Medulla oblongata (tissue), 1 donor: ENCODE results near the gene GNPDA1.

Source experiments
- DNase-seq: peaks from one replicate; pipeline ENCODE4 v3.0.0-alpha.2; 2015; ENCODE audit errors: extremely low spot score

Gene GNPDA1

GRCh38 chr5:141994511-141995136, 18.2 kb downstream of the GNPDA1 start:
- DNase-seq: no peak

GRCh38 chr5:141992349-141992963, 20.4 kb downstream of the GNPDA1 start:
- DNase-seq: peak; percentile 86

- no peak for DNase-seq
These were observed 23.1 kb downstream of the GNPDA1 start for GRCh38 chr5:141989720-141990119.

- no peak for DNase-seq
These were observed 26.8 kb downstream of the GNPDA1 start for GRCh38 chr5:141986072-141986471.

GRCh38 chr5:141982626-141983025, 30.2 kb downstream of the GNPDA1 start:
- no peak for DNase-seq

GRCh38 chr5:141978389-141978788, 34.4 kb downstream of the GNPDA1 start:
- no peak for DNase-seq

GRCh38 chr5:141976176-141976575, 36.7 kb downstream of the GNPDA1 start:
- no peak for DNase-seq

GRCh38 chr5:141973871-141974595, 38.8 kb downstream of the GNPDA1 start:
- no peak for DNase-seq

- DNase-seq: no peak
These were observed 42.8 kb downstream of the GNPDA1 start for GRCh38 chr5:141969783-141970771.

GRCh38 chr5:141968914-141969608, 43.8 kb downstream of the GNPDA1 start, which contains the start of gene RNF14:
TSS of gene RNF14 (plus strand) at chr5:141969105. CDS start at chr5:141973589, 4,484 bp downstream.
- DNase-seq: peak; percentile 95

- no peak for DNase-seq
These were observed 45.9 kb downstream of the GNPDA1 start for GRCh38 chr5:141966963-141967333.

GRCh38 chr5:141966275-141966962, 46.4 kb downstream of the GNPDA1 start:
- no peak for DNase-seq

GRCh38 chr5:141965071-141965470, 47.8 kb downstream of the GNPDA1 start:
- no peak for DNase-seq

GRCh38 chr5:141963701-141964100, 49.1 kb downstream of the GNPDA1 start:
- DNase-seq: no peak

- DNase-seq: no peak
These were observed 51.4 kb downstream of the GNPDA1 start for GRCh38 chr5:141961466-141961865.

- peak; percentile 98 for DNase-seq
These were observed 52.1 kb downstream of the GNPDA1 start for GRCh38 chr5:141960449-141961323.

- no peak for DNase-seq
These were observed 52.8 kb downstream of the GNPDA1 start for GRCh38 chr5:141960018-141960417.

GRCh38 chr5:141958546-141959172, 54.2 kb downstream of the GNPDA1 start:
- DNase-seq: no peak

GRCh38 chr5:141958113-141958512, 54.7 kb downstream of the GNPDA1 start, which contains the start of gene PCDH12:
TSS of gene PCDH12 (minus strand) at chr5:141958202. CDS start at chr5:141957851, 351 bp downstream.
- no peak for DNase-seq
